Measurements from ENCODE around the gene PSMA6. TPM values are rescaled to one million over a fixed set of nuclear protein-coding genes. Genes with fewer than 3 reads are reported as not detected.

PSMA6 gene
- total and polyA plus RNA-seq, 2 of the 13 experiments (the other 11 are each of a cell fraction or from before 2014, with no cell fraction given): 525 to 1,109 TPM

- TF ChIP-seq FOXP1 (IDR thresholded peaks at IDR 0.05) (no peak), FOXP1 (CRISPR knock-in tag; IDR thresholded peaks at IDR 0.05) (no peak), TRAFD1 (CRISPR knock-in tag; IDR thresholded peaks at IDR 0.05; ENCODE audit: borderline replicate concordance) (no peak), ZNF639 (CRISPR knock-in tag; conservative IDR thresholded peaks at IDR 0.05) (no peak), NONO (IDR thresholded peaks at IDR 0.05) (no peak), NONO (CRISPR knock-in tag; conservative IDR thresholded peaks at IDR 0.05) (no peak), HINFP (CRISPR knock-in tag; IDR thresholded peaks at IDR 0.05; ENCODE audit: low read depth) (0 out of 2 replicates have a peak, but pooled peaks have one; percentile 38), ZBTB25 (CRISPR knock-in tag; IDR thresholded peaks at IDR 0.05) (0 out of 2 replicates have a peak, but pooled peaks have one; percentile 3), ZNF34 (CRISPR knock-in tag; IDR thresholded peaks at IDR 0.05; ENCODE audit: borderline replicate concordance) (0 out of 2 replicates have a peak, but pooled peaks have one; percentile 23), MAF1 (CRISPR knock-in tag; IDR thresholded peaks at IDR 0.05; ENCODE audit: borderline replicate concordance) (peak; percentile 23; the same call in 1 of the 2 replicates), ZNF724P (CRISPR knock-in tag; IDR thresholded peaks at IDR 0.05; ENCODE audit: borderline replicate concordance) (no peak), KLF12 (CRISPR knock-in tag; IDR thresholded peaks at IDR 0.05; ENCODE audit: borderline replicate concordance) (0 out of 2 replicates have a peak, but pooled peaks have one; percentile 7), ISL2 (CRISPR knock-in tag; IDR thresholded peaks at IDR 0.05) (0 out of 2 replicates have a peak, but pooled peaks have one; percentile 3), ZNF768 (CRISPR knock-in tag; IDR thresholded peaks at IDR 0.05) (peak; percentile 48; the same call in 1 of the 2 replicates), PRDM4 (CRISPR knock-in tag; IDR thresholded peaks at IDR 0.05; ENCODE audit: borderline replicate concordance) (no peak), GZF1 (CRISPR knock-in tag; IDR thresholded peaks at IDR 0.05) (0 out of 2 replicates have a peak, but pooled peaks have one; percentile 24), ARNTL (CRISPR knock-in tag; IDR thresholded peaks at IDR 0.05) (0 out of 2 replicates have a peak, but pooled peaks have one; percentile 13), PITX1 (CRISPR knock-in tag; IDR thresholded peaks at IDR 0.05) (0 out of 2 replicates have a peak, but pooled peaks have one; percentile 2), SP4 (CRISPR knock-in tag; IDR thresholded peaks at IDR 0.05) (no peak), TAF1 (CRISPR knock-in tag; IDR thresholded peaks at IDR 0.05) (peak; percentile 23; the same call in 1 of the 2 replicates), DPF2 (CRISPR knock-in tag; IDR thresholded peaks at IDR 0.05; ENCODE audit: borderline replicate concordance, low read depth) (0 out of 2 replicates have a peak, but pooled peaks have one; percentile 23), KAT7 (CRISPR knock-in tag; IDR thresholded peaks at IDR 0.05; ENCODE audit: borderline replicate concordance) (0 out of 2 replicates have a peak, but pooled peaks have one; percentile 21), POGZ (CRISPR knock-in tag; IDR thresholded peaks at IDR 0.05) (peak; percentile 6; the same call in 1 of the 2 replicates)
Measured at GRCh38 chr14:35333264-35333730, 41.1 kb downstream of the PSMA6 start (continued).
